ENCODE results near the gene TBX6. TPM values are rescaled to one million over a fixed set of nuclear protein-coding genes. Genes with fewer than 3 reads are reported as not detected.

Gene TBX6
- total RNA-seq, 1 donor from 2014 or later, result 0.20 TPM

- DNase-seq, result no peak
Measured at GRCh38 chr16:30086291-30087140, 5.2 kb downstream of the TBX6 start.

- DNase-seq, result no peak
Measured at GRCh38 chr16:30085820-30086219, 5.9 kb downstream of the TBX6 start.

GRCh38 chr16:30085247-30085646, 6.5 kb downstream of the TBX6 start:
- DNase-seq, result no peak

- DNase-seq, result no peak
Measured at GRCh38 chr16:30084816-30085159, 6.9 kb downstream of the TBX6 start.

- no peak for DNase-seq
Measured at GRCh38 chr16:30084096-30084815, 7.5 kb downstream of the TBX6 start.

GRCh38 chr16:30083216-30084055, 8.3 kb downstream of the TBX6 start:
- no peak for DNase-seq

GRCh38 chr16:30082545-30083090, 9.1 kb downstream of the TBX6 start:
- no peak for DNase-seq

- no peak for DNase-seq
Measured at GRCh38 chr16:30079480-30079879, 12.2 kb downstream of the TBX6 start.

- DNase-seq, result no peak
Measured at GRCh38 chr16:30078744-30079143, 13.0 kb downstream of the TBX6 start.

GRCh38 chr16:30077656-30078055, 14.1 kb downstream of the TBX6 start:
- DNase-seq, result no peak

- DNase-seq, result no peak
Measured at GRCh38 chr16:30076276-30076791, 15.4 kb downstream of the TBX6 start.

- DNase-seq, result peak; percentile 86
Measured at GRCh38 chr16:30075503-30076275, 16.0 kb downstream of the TBX6 start, which contains the start of gene PPP4C. Gene PPP4C (plus strand): TSS chr16:30075994. CDS start chr16:30076378, 384 bp downstream.

GRCh38 chr16:30070490-30070889, 21.2 kb downstream of the TBX6 start:
- no peak for DNase-seq

GRCh38 chr16:30069611-30070462, 21.9 kb downstream of the TBX6 start:
- DNase-seq, result no peak

- no peak for DNase-seq
Measured at GRCh38 chr16:30068750-30069610, 22.7 kb downstream of the TBX6 start.

GRCh38 chr16:30068333-30068732, 23.4 kb downstream of the TBX6 start:
- DNase-seq, result no peak

- DNase-seq, result no peak
Measured at GRCh38 chr16:30067584-30067916, 24.2 kb downstream of the TBX6 start.

GRCh38 chr16:30066761-30067583, 24.8 kb downstream of the TBX6 start:
- DNase-seq, result no peak
